SU-DHL-6 (cell line): ENCODE data around the gene FYTTD1.

Experiments
- CTCF ChIP-seq: fragments of 200-600 bp; sonication (generic); IDR thresholded peaks from one replicate; pipeline ENCODE4 v1.5.1; 2017; ENCODE audit warnings: antibody characterized with exemption, mild to moderate bottlenecking, low read length, moderate library complexity; ENCODE audit not compliant: insufficient read depth, poor library complexity, severe bottlenecking
- EZH2phosphoT487 ChIP-seq: fragments of 200-600 bp; sonication (generic), shearing (Covaris generic); conservative IDR thresholded peaks from 2 replicates; pipeline ENCODE4 v1.6.1; 2018; ENCODE audit warnings: mild to moderate bottlenecking, antibody characterized with exemption, low read length, moderate library complexity, mixed read lengths

DNA sequence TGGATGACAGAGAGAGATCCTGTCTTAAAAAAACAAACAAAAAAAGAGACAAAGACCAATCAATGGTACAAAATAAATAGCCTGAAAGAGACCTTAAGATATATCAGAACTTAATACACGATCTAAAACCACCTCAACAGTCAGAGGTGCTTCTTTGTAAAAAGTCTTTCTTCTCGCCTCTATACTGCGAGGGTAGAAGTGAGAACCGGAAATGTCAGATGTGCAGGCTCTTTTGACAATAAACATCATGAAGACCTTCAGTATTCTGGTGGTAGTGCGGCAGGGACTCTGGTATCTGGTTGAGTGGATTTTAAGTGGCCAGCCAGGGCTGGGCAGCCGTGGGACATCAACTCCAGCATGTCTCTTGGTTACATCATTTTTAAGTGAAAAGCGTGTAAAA lies 43.0 kb upstream of the FYTTD1 start:
- no peak for TF ChIP-seq CTCF
- no peak for TF ChIP-seq EZH2phosphoT487
